Endometrial microvascular endothelial cells (primary cell): ENCODE measurements around the gene ZMYND11. TPM values are rescaled to one million over a fixed set of nuclear protein-coding genes. Genes with fewer than 3 reads are reported as not detected.

Source experiments
- in situ Hi-C: cut with HindIII; loops from 2 replicates; pipeline ENCODE4 v1.10.0; 2017; ENCODE audit warnings: low sequenced_read_pairs, low pct_unique_long_range_greater_than_20kb; ENCODE audit errors: inconsistent ontology term
- total RNA-seq: library from RNA; depleted of rRNA; stranded (reverse); fragments of >200 nt; gene quantifications from one replicate; pipeline ENCODE4 v1.2.3, GENCODE V29; 2015; ENCODE audit errors: inconsistent ontology term

The ZMYND11 gene
- total RNA-seq, result 39.0 TPM

DNA sequence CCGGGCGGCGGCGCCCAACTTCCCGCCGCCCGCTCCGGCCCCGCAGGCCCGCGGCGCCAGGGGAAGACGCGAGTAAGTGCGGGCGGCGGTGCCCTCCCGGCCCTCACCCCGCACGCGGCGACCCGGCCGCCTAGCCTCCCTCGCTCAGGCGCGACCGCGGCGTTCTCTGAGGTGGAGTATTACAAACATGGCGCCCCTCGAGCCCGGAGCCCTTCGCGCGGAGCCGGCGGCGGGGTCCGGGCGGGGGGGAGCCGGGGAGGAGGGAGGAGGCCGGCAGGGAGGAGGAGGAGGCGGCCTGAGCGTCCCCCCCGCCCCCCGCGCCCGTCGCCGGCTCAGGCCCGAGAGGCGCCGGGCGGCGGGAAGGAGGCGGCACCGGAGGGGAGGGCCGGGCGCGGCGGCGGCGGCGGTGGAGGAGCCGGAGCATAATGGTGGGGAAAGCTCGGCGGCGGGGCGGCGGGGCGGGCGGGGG lies at the start of gene ZMYND11:
TSS of gene ZMYND11 (plus strand) at position 324 of the 469 bp plus-strand sequence. CDS start 44,558 bp downstream, outside the sequence.
- in situ Hi-C loops, result no loop called here

DNA sequence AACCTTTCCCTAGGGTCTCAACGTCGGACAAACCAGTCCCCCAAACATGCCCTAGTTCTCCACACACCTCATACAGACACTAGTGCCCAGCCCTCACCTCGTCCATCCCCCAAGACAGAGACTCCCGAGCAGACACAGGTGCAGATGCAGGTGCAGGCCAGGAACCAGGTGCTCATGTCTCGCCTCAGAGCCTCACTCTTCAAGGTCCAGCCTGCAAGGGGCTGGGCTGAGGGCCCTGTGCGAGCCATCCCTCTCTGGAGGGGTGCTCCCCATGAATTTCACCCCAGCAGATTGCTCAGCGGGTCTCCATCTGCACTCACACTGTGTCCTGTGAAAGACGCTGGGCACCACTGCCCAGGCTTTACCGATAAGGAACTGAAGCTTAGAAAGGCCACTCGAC lies 49.2 kb upstream of the ZMYND11 start:
- in situ Hi-C loops, result no loop called here

DNA sequence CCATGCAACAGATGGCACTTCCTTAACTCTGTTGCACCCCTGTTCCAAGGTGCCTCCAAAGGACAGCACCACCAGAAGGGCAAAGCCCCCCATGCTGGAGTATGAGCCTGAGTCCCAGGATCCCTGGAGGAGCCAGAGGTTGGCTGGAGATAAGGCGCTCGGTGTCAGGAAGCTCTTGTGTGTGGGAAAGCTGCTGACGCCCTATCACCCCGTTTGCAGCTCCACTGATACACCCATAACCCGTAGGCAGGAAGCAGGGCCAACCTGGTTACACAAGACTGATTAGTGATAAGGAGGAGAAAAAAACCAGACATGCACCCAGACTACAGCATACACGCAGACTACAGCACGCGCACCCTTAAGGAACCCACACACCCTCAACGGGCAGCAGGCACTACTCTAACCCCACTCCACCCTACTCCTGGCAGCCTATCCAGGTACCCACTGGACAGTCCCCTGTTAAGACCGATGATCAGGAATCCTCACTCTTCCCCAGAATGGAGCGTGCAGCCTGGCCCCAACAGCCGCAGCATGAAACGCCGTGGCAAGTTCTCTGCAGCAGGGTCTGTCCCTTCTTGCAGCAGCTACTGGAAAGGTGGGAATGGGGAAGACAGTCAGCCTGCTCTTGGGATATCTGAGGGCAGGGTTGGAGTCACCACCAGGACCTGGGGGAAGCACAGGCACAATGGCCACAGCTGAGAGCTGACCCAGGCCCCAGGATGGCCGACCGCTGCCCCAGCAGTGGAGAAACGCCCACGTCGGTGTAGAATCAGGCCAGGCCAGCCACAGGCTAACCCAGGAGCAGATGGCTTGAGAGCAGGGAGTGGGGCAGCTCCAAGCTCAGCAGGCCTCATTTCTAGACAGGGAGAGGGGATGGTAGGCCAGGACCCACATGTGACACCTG lies 47.8 kb upstream of the ZMYND11 start:
- in situ Hi-C loops, result no loop called here

DNA sequence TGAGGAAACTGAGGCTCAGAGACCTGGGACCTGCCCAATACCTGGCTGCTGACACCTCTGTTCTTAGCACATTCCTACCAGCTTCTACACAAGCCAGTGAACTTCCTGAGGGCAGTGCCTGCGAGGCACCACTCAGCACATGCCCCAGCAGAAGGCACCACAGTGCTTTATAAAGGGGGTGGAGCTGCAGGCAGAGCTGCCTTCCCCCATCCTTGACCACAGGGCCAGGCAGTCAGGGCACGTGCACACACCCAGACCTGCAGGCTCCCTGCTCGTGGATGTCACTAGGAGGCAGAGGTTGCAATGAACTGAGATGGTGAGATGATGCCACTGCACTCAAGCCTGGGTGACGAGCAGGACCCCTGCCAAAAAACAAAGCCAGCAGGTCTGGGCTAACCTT lies 47.0 kb upstream of the ZMYND11 start:
- in situ Hi-C loops, result no loop called here

DNA sequence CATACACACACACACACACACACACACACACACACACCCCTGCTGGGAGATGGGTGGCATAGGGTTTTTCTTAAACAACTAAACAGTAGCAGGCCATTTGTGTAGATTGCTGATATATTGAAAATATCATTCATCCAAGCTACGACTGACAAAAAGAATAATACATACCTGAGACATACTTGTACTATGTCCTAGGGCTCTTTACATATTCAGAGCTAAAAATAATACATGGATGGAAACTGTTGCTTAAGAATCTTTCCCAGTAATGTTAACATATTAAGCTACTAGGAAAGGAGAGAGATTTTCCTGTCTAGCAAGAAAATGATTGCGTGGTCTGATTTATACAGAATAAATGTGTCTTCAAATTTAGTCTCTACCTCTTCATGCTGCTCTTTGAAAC lies 46.0 kb upstream of the ZMYND11 start:
- in situ Hi-C loops, result no loop called here

DNA sequence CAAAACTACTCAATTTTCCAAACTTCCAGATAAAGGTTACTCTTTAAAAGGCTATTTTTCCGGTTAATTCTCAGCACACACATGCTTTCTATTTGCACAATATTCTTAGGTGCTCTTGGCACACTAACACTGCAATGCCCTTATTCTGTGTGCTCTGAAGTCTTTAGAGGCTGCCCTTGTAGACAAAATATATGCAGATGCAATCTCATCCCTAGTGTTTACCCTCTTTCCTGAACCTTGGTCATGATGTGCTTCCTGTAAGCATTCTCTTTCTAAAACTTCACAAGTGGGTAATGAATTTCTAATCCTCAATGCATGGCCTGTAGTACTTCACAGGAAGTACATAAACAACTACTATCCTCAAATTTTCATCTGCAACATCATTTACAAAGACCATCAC lies 45.1 kb upstream of the ZMYND11 start:
- in situ Hi-C loops, result no loop called here

DNA sequence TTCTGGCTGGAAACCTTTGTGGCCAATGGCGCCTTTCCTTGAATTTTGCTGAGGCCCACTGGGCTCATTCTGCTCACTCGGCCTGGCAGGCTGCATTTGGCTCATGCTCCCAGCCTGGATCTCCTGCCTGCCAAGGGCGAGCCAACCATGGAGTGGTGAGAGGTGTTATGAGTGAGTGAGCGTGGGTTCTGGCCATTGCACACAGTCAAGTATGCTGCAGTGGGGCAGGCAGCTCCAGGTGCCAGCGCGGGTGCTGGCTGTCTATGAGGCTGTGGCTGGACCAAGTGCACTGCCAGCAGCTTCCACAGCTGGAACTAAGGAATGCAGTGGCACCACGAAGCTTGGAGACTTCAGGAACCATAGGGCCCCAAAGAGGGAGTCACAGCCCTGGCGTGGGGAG lies 43.9 kb upstream of the ZMYND11 start:
- in situ Hi-C loops, result no loop called here

DNA sequence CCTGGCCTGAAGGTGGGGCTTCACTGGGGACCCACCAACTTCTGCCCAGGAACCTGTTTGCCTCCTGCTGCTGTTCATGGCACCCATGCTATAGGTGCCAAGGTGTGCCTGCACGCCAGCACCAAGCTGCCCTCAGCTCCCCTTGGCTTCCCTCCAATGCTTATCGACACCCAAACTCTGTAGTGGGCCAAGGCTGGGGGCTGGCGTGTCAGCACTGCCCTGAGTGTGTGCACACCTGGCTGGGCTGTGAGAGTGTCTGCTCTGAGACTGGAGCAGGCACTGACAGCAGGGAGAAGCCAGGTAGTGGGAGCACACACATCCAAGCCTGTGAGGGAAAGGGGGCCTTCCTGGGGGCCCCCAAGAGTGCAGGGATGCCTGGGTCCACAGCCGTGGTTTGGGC lies 43.1 kb upstream of the ZMYND11 start:
- in situ Hi-C loops, result no loop called here

DNA sequence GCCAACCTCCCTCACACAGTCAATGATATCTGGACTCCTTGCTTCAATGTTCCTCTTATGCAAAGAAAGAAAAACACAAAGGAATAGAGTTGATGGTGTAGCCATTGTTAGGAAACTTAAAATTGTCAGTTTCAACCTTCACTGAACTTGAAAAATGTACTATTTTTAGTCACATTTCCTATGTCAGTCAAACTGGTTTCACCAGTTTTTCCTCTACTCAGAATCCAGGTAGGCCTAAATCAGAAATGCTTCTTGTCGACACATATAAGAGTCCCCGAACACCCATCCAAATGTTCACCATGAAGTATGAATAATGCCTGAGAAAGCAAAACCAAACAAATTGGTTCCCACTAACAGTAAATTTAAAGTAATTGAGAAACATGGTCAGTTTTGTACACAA lies 42.4 kb upstream of the ZMYND11 start:
- in situ Hi-C loops, result no loop called here

DNA sequence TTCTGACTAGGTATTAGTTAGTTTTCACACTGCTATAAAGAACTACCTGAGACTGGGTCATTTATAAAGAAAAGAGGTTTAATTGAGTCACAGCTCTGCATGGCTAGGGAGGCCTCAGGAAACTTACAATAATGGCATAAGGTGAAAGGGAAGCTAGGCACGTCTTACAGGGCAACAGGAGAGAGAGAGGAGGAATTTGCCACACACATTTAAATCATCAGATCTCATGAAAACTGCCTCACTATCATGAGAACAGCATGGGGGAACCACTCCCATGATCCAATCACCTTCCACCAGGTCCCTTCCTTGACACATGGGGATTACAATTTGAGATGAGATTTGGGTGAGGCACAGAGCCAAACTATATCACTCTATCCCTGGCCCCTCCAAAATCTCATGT lies 40.6 kb upstream of the ZMYND11 start:
- in situ Hi-C loops, result no loop called here

DNA sequence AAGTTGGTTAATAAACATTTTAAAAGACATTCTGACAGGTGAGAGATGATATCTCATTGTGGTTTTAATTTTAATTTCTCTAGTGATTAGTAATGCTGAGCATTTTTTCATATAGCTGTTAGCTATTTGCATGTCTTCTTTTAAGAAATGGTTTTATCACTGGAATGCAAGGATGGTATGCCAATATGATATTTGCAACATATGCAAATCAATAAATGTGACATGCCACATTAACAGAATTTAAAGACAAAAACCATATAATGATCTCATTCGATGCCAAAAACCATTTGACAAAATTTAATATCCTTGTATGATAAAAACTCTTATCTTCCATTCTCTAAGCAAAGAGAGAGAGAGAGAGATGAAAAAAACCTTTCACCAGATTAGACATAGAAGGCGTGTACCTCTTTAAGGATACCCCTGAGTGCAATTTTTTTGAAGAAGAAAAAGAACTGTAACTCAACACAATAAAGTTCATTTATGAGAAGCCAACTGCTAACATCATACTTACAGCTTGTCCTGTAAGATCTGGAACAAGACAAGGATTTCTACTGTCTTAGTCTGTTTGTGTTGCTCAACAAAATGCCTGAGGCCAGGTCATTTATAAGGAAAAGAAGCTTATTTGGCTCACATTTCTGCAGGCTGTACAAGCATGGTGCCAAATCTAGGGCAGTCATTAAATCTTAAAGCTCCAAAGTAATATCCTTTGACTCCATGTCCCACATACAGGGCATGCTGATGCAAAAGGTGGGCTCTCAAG lies 39.7 kb upstream of the ZMYND11 start:
- in situ Hi-C loops, result no loop called here

DNA sequence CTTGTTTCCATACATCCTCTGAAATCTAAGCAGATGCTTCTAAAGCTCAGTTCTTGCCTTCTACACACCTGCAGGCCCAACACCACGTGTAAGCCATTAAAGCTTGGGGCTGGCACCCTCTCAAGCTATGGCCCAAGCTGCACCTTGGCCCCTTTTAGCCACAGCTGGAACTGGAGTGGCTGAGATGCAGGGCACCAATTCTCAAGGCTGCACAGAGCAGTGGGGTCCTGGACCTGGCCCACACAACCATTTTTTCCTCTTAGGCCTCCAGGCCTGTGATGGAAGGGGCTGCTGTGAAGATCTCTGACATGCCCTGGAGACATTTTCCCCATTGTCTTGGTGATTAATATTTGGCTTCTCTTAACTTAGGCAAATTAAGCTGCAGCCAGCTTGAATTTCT lies 38.8 kb upstream of the ZMYND11 start:
- in situ Hi-C loops, result no loop called here

DNA sequence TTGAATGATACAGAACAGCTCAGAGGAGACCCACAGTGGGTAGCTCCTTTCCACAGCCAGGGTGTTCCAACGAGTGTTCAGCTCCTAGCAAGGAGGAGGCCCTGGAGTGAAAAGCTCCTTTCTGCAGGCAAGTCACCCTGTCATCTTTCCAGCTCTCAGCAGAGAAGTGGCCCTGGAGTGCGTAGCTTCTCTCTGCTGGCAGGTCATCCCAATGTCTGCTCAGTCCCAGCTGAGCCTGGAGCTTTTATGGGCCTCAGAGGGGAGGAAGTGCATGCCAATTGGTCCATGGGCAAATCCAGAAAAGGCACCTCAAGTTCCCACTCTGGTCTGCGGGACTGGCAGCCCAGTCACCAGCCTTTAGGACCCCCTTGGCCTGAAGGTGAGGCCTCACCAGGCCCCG lies 30.8 kb upstream of the ZMYND11 start:
- in situ Hi-C loops, result no loop called here

DNA sequence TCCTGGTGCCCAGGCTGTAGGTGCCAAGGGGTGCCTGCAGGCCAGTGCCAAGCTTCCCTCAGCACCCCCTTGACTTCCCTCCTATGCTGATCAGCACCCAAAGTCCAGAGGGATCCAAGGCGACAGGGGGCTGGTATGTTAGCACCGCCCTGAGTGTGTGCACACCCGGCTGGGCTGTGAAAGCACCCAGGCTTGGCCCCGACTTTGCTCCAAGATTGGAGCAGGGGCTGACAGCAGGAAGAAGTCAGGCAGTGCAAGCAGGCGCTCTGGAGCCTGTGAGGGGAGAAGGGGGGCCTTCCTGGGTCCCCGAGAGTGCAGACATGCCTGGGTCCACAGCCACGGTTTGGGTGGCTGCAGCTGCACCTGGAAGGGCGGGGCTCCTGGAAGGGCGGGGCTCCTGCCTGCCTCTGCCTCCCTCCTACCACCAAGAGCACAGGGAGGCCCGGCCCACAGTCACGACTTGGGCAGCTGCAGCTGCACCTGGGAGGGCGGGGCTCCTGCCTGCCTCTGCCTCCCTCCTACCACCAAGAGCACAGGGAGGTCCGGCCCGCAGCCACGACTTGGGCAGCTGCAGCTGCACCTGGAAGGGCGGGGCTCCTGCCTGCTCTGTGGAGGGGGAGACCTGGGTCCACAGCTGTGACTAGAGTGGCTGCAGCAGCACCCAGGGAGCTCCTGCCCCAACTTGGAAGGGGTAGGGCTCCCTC lies 30.2 kb upstream of the ZMYND11 start:
- in situ Hi-C loops, result no loop called here

DNA sequence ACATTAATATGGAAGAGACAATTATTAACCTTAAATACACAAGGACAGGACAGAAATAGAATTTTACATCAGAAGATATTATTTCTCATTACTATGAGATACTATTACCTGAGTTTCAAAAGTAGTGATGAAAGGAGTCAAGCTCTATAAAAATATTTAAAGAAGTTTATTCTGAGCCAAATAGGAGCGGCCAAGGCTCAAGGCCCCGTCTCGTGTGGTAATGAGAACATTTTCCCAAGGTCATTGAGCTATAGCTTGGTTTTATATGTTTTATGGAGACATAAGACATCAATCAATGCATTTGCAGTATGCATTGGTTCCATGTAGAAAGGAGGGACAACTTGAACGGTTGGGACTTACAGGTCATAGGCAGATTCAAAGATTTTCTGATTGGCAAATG lies 29.4 kb upstream of the ZMYND11 start:
- in situ Hi-C loops, result no loop called here

DNA sequence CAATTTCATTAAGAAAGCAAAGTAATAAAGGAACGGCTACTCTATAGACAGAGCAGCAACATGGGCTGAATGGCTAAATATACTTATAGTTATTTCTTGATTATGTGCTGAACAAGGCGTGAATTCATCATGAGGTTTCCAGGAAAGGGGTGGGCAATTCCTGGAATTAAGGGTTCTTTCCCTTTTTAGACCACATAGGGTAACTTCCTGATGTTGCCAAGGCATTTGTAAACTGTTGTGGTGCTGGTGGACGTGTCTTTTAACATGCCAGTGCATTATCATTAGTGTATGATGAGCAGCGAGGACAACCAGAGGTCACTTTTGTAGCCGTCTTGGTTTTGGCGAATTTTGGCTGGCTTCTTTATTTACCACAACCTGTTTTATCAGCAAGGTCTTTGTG lies 28.5 kb upstream of the ZMYND11 start:
- in situ Hi-C loops, result no loop called here

DNA sequence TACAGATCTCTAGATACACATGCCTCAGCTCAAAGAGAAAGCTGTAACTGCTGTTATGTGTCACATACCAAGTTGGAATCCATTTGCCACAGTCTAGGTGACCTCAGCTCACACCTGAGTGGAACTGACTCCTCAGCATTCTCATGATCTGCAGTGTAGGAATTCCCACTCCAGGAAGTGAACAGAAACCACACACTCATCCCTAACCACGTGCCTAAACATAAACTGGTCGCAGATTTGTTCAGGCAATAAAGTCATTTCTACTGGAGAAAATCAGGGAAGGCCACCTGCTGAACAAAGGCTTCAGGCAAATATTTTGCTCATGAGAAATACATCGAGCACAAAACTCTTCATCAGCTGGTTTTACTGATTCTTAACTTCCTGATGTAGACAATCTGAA lies 23.0 kb upstream of the ZMYND11 start:
- in situ Hi-C loops, result no loop called here

DNA sequence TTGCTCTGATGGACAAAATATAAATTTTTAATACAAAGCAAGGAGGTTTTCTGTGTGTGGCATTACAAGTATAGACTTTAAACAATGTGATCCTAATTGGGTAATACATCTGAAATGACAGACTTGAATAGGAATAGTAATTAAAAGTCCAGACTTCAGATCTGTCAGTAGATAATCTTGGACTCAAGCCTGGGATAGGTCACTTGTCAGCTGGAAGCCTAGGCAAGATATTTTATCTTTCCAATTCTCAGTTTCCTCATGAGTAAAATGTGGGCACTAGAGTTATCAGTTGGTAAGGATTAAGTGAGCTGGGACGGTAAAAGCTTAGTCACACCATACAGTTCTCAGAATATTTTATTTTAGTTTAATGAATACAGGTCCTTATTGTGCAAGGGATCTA lies 10.4 kb upstream of the ZMYND11 start:
- in situ Hi-C loops, result no loop called here

DNA sequence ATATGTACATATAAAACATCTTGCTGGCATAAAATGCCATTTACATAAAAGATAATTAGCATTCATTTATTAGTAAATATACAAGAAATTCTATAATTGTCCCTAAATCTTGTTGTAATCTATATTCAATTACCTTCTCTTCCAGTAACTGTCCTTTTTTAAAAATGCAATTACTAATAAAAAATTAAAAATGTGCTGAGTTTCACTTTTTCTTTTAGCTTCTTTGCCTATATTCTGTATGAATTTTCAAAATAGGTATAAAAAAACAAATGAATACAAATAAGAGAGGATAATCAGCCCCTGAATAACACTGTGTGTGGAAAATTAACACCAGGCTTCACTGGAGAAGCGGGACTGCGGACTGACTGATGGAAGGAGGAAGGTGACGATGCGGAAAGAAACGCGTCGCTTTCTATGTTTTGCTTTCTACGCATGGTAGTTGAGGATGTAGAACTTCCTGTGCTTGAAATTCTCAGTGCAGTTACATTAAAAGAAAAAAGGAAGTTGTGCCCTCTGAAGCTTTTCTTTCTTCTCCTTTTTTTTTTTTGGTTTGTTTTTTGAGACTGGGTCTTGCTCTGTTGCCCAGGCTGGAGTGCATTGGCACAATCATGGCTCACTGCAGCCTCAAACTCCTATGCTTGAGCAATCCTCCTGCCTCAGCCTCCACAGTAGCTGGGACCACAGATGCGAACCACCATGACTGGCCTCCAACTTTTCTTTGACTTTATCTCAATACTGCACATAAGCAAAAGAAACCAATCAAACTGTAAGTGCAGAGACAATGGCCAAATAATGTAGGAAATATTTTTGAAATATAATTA lies 7.4 kb upstream of the ZMYND11 start:
- in situ Hi-C loops, result no loop called here
